HG03354 (cell line): ENCODE measurements around the gene LMBR1.
"Not testable (repeated sequence)": the region's sequence is repeated elsewhere in the genome, so short reads cannot be mapped to it uniquely, and the experiment has no call there.

Experiments
- ATAC-seq: cut with Tn5 transposase; IDR thresholded peaks from one replicate; pipeline ENCODE4 v1.9.1; 2021; ENCODE audit warnings: mild to moderate bottlenecking; ENCODE audit not compliant: unreplicated experiment, poor library complexity, severe bottlenecking

LMBR1 gene

DNA sequence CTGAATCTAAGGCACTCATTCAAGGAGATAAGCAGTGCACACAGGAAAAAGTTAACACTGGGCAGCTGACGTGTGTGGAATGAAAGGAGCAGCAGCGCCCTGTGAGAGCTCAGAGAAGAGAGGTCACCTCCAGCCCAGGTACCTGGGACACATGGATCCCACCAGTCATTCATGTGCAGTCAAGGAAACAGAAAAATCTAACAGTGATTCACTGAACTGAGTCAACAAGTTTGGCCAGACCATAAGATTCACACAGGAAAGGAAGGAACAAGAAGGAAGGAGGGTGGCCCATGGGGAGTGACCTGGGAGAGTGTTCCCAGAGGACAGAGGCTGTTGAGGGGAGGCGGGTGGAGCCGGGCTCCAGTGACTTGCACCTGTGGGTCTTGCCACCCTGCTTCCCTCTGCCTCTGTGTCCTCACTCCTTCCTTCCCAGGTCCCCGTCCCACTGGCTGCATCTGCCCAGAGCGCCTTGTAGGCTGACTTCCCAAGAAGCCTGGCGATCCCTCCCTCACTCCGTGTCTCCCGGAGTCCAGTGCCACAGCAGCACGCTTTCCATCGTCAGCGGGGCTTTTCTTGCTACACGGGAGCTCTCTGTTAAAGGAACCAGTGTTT lies 224.7 kb downstream of the LMBR1 start:
- no peak for ATAC-seq

DNA sequence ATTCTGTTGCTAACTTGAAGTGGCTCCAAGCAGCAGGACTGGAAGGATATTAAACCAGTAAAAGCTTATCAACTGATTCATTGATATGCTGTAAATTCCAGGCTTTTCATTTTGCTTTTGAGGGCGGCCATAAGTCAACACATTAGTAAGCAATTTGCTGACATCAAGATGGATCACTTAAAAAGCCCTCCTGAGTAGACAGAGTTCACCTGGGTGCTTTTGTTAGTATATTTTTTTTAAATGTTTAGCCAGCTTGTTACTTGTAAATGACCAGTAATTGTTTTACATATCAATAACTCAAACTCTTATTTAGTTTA lies 225.9 kb downstream of the LMBR1 start:
- no peak for ATAC-seq

DNA sequence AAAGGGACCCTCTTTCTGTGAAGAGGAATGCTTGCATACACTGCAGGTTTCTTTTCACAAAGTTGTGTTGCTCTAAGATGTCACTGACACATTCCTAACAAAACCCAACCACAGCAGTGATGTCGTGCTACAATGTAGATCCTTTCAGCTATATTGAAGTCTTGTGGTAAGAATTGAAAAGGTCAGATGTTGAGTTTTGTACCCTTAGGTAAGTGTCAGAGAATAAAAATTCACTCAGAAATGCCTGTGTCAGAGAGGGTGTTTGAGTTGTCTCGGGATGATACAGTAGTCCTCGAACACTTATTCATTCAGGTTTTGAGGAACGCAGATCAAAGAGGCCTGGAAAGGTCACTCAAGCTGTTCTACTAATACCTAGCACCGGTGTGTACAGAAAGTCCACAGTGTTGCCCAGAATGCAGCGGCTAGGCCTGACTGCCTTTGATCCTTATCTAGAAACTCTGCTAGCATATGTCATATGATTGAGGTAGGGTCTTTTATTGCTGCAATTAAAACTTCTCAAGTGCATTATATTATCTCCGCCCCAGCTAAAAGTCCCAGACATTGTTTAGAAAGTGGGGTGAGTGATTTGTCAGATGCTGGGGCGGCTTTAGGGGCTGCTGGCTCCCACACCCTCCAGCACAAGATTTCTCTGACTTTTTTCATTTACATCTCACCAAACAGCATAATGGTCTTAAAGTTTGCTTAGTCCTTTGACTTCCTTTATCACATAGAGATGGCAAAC lies 226.4 kb downstream of the LMBR1 start:
- ATAC-seq: no peak

DNA sequence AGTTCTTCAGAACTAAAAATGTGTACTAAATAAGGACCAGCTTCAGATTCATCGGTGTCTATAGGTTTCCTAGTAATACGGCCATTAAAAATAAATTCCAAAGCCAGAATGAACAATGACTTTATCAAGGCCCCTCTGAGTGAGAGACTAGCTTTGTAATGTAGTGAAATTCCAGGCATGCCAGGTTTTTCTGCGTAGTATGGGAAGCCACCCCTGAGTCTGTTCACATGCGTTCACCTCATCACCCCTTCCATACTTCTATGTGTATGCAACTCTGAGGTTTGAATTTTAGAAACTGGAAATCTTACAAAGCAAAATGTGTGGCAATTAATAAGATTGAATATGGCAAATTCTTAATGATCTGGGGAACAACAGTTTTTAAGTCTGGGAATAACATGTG lies 227.9 kb downstream of the LMBR1 start:
- ATAC-seq: no peak

DNA sequence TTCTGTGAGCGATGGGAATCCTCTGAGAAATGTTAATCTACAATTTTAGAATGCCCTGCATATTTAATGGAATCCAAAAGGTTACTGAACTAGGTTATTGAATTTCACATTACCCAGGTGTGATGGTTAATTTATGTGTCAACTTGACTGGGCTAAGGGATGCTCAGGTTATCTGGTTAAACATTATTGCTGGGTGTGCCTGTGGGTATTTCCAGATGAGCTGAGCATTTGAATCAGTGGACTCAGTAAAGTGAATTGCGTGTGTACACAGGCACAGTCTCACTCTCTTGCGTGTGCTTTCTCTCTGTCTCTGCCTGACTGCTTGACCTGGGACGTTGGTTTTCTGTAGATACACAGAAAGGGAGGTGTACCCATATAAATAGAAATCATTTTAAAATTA lies 230.7 kb downstream of the LMBR1 start:
- ATAC-seq: no peak

DNA sequence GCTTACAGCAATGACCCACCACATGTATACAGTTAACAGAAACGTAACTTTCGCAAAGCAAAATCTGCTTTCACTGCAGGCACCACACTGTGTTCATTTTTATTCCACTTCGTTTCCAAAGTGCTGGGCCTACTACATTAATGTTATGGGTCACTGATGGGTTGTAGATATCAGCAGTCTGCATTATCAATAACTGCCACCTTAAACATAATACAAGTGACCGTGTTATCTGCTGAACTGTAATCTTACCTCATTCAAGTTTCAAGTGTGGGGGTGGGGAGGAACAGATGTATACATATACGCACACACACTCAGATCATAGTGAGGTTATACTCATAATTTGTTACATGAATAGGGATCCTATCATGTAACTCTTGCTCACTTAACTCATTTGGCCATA lies 231.3 kb downstream of the LMBR1 start:
- ATAC-seq: no peak

DNA sequence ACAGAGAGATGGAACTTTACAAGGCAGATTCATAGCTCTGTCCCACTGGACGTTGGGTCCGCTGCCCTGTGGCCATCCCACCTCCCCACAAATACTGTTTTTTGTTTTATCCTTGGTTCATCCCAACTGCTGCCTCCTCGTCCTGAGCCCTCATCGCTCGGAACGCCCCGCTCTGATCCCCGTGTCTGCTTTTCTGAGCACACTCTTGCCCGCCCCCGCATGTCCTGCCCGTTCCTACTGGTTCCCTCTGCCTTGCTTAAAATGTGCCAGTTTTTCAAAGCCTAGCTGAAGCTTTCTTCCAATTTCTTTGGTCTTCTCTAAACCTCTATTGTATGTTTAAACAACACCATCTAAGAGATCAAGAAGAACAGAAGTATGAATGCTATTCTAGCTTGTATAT lies 233.0 kb downstream of the LMBR1 start:
- no peak for ATAC-seq

DNA sequence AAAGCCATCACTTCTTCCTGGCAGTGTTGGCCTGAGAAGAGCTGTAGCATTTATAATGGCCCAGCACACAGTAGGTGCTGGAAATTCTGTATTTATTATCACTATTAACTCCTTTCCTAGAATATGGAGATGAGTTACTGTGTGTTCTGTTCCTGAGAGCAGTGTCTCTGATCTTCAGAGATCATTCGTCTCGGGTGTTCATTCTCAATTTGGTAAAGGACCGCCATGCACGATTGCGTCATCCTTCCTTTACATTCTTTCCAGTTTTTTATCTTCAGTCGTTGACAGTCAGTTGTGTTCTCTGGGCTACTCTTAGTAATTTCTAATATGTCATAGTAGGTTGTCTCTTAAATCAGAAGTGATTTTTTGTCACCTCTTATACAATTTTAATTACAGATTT lies 233.8 kb downstream of the LMBR1 start:
- no peak for ATAC-seq

DNA sequence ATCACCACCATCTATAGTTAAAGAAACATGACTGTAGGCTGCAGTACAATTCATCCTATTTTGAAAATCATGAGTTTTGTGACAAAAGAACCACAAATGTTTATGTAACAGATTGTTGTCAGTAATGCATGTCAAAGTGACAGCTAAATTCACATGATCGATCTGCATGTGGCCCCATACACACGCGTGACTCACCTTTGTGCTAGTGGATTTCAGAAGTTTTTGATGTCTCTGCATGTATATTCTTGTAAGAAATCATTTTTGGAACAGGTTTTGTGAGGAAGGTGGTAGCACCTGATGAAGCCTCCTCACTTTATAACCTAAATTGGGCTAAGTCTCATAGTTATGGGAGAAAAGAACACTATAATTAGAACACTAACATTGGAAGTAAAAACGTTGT lies 235.3 kb downstream of the LMBR1 start:
- no peak for ATAC-seq

DNA sequence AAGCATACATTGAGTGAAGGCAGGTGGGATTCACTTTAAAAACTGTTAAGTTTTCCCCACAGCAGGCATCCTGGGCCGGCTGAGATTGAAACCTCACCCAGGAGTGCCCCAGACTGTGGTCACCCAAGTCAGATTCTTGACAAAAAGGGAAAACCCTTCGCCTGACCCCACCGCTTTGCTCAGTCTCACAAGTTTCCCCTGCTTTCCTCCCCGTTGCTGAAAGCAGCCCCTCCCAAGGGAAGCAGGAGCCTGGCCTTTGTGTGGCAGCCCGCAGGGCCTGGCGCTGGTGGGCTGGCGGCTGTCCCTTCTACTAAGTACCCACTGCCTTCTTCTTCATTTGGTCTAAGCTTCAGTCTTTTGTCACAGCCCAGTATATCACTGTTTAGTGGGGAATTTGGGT lies 236.4 kb downstream of the LMBR1 start:
- peak; percentile 48 for ATAC-seq

DNA sequence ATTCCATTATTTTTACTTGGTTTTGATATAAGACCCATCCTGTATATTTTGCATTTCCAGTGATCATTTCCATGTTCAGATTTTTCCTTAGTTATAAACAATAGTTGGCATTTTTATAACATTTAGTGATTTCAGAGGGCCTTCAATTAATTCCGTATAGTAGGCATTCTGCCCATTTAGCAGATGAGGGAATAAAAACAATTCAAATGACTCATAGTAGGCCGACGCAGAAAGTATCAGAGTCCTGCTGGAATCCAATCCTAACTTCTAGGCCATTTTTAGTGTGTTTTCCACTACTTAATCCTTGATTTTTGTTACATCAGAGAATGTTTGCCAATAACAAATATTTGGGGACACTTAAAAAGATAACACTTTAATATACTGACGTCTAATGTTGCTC lies 237.0 kb downstream of the LMBR1 start:
- ATAC-seq: no peak

DNA sequence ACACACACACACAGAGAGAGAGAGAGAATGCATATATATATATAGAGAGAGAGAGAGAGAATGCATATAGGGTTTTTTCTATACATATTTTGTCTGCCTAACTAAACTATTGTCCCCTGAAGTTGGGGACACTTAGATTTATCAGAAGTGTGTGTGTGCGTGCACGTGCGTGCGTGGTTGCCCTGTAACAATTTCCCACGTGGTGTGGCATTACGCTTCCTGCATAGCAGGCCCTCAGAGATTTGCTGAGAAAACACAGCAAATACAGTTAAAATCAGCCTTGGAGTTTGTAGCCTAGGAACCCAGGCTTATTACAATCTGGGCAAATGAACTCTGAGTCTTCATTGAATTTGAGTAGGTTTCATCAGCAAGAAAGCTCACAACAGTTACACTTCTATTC lies 237.7 kb downstream of the LMBR1 start:
- no peak for ATAC-seq

DNA sequence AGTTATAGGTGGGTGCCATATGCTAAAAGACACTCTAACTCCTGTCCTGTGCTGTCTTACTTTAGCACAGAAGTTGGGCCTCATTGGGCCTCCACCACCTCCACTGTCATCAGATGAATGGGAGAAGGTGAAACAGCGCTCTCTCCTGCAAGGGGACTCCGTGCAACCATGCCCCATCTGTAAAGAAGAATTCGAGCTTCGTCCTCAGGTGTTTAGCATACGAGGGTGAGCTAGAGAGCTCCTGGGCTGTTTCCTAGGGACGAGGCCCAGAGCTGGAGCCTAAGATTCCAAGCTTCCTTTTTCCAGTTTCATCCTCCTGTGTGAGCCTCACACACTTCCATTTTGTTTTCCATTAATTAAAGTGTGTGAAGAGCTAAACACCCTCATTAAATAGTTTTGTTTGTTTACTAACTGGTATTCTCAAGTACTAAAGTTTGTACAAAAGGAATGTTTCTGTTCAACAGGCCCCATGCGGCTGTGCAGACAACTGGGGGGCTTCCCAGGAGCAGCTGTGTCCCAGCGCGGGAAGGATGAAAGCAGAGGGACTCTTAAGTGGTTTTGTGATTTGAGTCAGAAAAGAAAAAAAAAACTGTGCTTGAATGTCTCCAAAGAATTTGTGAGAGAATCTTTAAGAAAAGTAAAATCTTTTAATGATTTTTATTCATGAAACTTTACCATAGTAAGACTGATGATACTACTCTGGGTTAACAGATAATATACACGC lies 238.3 kb downstream of the LMBR1 start:
- no peak for ATAC-seq

DNA sequence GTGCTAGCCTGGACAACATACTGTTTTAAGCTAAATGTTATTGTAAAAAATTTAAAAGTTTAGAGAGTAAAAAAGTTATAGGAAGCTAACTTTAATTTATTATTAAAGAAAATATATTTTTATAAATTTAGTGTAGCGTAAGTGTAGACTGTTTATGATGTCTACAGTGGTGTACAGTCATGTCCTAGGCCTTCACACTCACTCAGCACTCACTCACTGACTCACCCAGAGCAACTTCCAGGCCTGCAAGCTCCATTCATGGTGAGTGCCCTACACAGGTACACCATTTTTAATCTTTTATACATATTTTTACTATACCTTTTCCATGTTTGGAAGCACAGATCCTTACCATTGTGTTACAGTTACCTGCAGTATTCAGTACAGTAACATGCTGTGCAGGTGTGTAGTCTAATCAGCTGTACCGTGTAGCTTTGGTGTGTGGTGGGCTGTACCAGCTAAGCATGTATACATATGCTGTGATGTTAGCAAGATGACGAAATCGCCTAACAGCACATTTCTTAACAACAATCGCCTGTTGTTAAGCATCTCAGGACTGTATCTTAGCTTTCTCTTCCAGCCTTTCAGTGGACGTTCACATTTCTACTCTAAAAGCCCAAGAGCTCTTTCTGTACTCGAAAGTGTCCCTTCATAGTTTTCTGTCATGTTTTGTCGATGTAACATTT lies 240.0 kb downstream of the LMBR1 start:
- ATAC-seq: no peak

DNA sequence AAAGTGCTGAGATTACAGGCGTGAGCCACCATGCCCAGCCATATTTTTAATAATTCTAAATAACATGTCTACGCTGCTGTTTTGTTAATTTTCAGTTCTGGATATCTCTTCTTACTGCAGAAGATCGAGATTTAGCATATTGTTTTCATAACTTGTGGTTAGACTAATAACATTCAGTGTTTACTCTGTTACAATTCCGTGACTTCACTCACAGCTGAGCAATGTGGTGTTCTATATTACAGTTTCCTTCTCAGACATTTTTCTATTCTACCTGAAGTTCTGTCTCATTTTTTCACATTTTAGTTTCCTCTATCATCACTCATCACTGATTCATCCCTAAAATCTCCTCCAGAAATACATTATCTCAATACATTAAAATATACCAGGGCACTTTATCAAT lies 241.5 kb downstream of the LMBR1 start:
- ATAC-seq: no peak

DNA sequence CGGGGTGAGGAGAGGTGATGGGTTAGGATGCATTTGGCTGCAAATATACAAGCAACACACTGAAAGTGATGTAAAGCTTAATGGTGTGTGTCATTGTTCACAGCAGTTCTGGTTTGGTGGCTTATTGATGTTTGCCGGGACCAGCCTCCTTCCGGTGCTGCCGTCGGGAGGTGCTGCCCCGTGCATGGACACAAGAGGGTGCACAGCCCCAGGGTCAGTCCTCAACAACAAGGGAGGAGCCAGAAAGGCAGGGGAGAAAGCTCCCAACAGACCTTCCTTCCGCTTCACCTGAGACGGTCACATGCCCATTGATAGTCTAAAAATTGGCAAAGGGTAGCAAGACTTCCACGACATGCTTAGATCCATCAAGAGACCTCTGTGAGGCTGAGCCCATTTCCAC lies 242.9 kb downstream of the LMBR1 start:
- no peak for ATAC-seq

DNA sequence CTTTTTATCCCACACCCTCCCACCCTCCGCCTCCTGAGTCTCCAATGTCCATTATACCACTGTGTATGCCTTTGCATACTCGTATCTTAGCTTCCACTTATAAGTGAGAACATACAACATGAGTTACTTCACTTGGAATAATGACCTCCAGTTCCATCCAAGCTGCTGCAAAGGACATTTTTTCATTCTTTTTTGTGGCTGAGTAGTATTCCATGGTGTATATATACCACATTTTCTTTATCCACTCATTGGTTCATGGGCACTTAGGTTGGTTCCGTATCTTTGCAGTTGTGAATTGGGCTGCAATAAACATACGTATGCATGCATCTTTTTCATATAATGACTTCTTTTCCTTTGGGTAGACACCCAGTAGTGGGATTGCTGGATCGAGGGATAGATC lies 245.7 kb downstream of the LMBR1 start:
- not testable (repeated sequence) for ATAC-seq

DNA sequence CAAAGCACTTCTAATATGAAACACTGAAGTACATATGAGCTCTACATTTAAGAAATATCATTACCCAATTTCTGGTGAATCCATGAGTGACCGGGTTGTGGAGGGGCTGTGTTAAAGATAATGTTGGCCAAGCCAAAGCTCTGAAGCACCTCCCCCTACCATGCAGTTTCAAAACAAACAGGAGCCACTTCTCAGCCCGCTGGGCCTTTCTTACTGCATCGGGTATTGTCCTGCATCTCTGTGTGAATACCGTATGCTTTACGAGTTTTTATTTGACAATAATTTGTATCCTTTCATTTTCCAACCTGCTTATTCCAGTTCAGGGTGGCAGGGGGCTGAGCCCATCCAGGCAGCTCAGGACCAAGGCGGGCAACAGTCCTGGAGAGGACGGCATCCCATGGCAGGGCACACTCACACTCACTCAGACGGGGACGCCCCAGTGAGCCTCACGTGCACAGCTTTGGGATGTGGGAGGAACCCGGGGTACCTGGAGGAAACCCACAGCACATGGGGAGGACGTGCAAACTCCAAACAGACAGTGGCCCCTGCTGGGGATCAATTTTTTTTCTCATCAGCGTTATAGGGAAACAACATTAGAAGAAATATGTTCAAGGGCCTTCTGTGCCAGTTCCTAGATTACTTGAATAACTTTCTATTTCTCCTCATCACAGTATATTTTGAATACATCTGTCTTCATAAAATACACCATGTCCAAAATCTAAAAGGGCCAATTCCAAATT lies 250.5 kb downstream of the LMBR1 start:
- ATAC-seq: no peak

DNA sequence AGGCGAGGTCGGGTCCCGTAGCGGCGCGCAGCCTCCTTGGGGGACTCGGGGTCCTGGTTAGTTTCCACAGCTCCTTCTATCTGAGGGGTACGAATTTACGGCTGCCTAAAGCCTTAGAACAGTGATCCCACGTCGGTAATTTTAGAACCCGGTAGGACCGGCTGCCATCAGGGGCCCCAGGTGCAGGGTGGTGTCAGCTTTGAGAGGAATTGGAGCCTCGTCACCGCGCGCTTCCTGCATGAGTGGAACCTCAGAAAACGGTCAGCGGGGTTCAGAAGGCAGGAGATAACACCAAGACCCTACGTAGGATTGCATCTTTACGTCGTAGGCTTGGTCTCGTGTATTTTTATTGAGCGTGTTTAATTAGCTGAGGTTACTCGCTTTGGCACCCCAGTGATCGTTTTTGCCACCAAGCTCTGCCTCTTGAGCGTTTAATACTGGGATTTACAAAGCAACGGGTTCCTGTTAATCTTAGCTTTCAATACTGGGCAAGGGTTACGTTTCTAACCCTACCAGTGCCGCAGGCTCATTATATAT lies 252.0 kb downstream of the LMBR1 start:
- ATAC-seq: peak; percentile 69
